DND-41 (cell line): ENCODE results near the gene APMAP.

Experiments used
- ATAC-seq: fragments of 200-7000 bp; cut with Tn5 transposase; 3 replicates; pipeline ENCODE4 v1.9.1; 2021; ENCODE audit warnings: low read depth; ENCODE audit not compliant: insufficient read depth
- DNase-seq: peaks from one replicate; pipeline ENCODE4 v3.0.0-alpha.2; 2020
- H2AFZ ChIP-seq: 2 replicates; pipeline ENCODE4 v1.6.0; 2012; ENCODE audit warnings: low read depth, low read length
- H3K27ac ChIP-seq: 2 replicates; pipeline ENCODE4 v1.5.1; 2012; ENCODE audit warnings: low read length, inconsistent platforms
- H3K27me3 ChIP-seq: fragments of 200-600 bp; sonication (generic); 2 replicates; pipeline ENCODE4 v1.6.0; 2012; ENCODE audit warnings: low read length, mild to moderate bottlenecking, inconsistent platforms; ENCODE audit not compliant: insufficient read depth, poor library complexity
- H3K36me3 ChIP-seq: 2 replicates; pipeline ENCODE4 v1.5.1; 2012; ENCODE audit warnings: low read length, inconsistent platforms; ENCODE audit not compliant: insufficient read depth
- H3K4me1 ChIP-seq: 2 replicates; pipeline ENCODE4 v1.5.1; 2012; ENCODE audit warnings: mild to moderate bottlenecking, low read length; ENCODE audit not compliant: insufficient read depth
- H3K4me2 ChIP-seq: 2 replicates; pipeline ENCODE4 v1.6.0; 2012; ENCODE audit warnings: mild to moderate bottlenecking, moderate library complexity, low read length, inconsistent platforms; ENCODE audit not compliant: insufficient read depth
- H3K4me3 ChIP-seq, 2 experiments: fragments of 200-600 bp in 1 of 2; shearing (Covaris generic) in 1 of 2; 2 replicates each; pipeline ENCODE4 v1.5.1; 2012 to 2016; ENCODE audit warnings: inconsistent platforms in 2 of 2, low read length in 2 of 2, mild to moderate bottlenecking in 2 of 2, low read depth in 1 of 2, moderate library complexity in 1 of 2
- H3K79me2 ChIP-seq: 2 replicates; pipeline ENCODE4 v1.6.0; 2012; ENCODE audit warnings: low read length, inconsistent platforms; ENCODE audit not compliant: insufficient read depth
- H3K9ac ChIP-seq: 2 replicates; pipeline ENCODE4 v1.6.0; 2012; ENCODE audit warnings: low read depth, mild to moderate bottlenecking, inconsistent platforms, low read length, moderate library complexity
- H3K9me3 ChIP-seq: 2 replicates; pipeline ENCODE4 v1.5.1; 2012; ENCODE audit warnings: low read length, moderate library complexity, mild to moderate bottlenecking, inconsistent platforms; ENCODE audit not compliant: insufficient read depth, severe bottlenecking
- H4K20me1 ChIP-seq: 2 replicates; pipeline ENCODE4 v1.6.0; 2012; ENCODE audit warnings: low read length; ENCODE audit not compliant: insufficient read depth
- CTCF ChIP-seq: IDR thresholded peaks from 2 replicates; pipeline ENCODE4 v1.5.1; 2012; ENCODE audit warnings: borderline replicate concordance, low read length, moderate library complexity, mild to moderate bottlenecking; ENCODE audit not compliant: poor library complexity, severe bottlenecking; ENCODE audit errors: extremely low read depth
- EZH2 ChIP-seq: IDR thresholded peaks from 3 replicates; pipeline ENCODE4 v1.6.1; 2012; ENCODE audit warnings: borderline replicate concordance, low read depth, mild to moderate bottlenecking, moderate library complexity, low read length, inconsistent platforms; ENCODE audit not compliant: severe bottlenecking

Gene APMAP

DNA sequence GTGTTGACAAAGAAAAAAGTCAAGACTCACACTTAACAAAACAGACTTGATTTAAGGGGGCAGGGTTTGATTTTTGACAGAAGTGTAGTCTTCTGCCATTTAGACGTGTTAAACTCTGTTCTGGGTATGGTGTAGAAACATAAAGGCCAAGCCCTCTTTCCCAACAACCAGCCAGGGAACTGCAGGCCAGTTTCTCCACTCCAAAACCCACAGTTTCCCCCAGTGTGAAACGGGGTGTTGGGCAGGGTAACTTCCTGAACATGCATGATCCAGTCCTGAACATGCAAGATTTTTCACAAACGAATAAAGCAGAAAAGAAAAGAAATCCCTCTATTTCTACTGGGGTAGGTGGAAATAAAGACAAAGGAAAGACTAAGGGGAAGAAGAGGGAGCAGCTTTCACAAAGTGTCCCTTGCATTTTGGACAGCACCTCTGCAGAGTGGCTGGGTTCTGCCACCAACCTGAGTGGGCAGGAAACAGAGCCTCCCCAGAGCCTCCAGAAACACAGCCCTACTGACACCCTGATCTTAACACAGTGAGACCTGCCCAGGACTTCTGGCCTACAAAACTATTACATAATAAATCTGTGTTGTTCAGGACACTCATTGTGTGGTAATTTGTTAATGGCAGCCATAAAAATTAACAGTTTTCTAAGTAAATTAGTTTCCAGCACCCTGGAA lies 7.5 kb downstream of the APMAP start:
- peaks cover 49% of the 10 kb centered on the region for H3K36me3 ChIP-seq
- DNase-seq: peak; percentile 1
- no peak overlapping the region for H3K9ac ChIP-seq
- H3K27ac ChIP-seq: no peak overlapping the region
- 0 out of 3 replicates have a peak, but pooled peaks have one; percentile 40 for ATAC-seq
- peaks cover 7% of the 10 kb centered on the region for H3K9me3 ChIP-seq
- peaks cover 26% of the 10 kb centered on the region for H3K4me1 ChIP-seq
- TF ChIP-seq CTCF (no peak), EZH2 (no peak)
- H3K4me3 ChIP-seq: no peak overlapping the region
- H2AFZ ChIP-seq: no peak overlapping the region
- peaks cover 96% of the 10 kb centered on the region for H3K79me2 ChIP-seq
- H3K27me3 ChIP-seq: no peaks in the 10 kb centered on the region
- H4K20me1 ChIP-seq: peaks cover 23% of the 10 kb centered on the region; the same call in 1 of the 2 replicates
- H3K4me2 ChIP-seq: no peak overlapping the region

GRCh38 chr20:24983896-24984295 lies 8.7 kb downstream of the APMAP start:
- Histone ChIP-seq H3K4me3 (no peak overlapping the region), H3K79me2 (peaks cover 95% of the 10 kb centered on the region), H3K27ac (no peak overlapping the region), H3K4me2 (no peak overlapping the region), H3K9me3 (peaks cover 7% of the 10 kb centered on the region), H3K9ac (no peak overlapping the region), H3K27me3 (no peaks in the 10 kb centered on the region), H3K36me3 (peaks cover 56% of the 10 kb centered on the region), H4K20me1 (peaks cover 25% of the 10 kb centered on the region; the same call in 1 of the 2 replicates), H2AFZ (no peak overlapping the region), H3K4me1 (peaks cover 16% of the 10 kb centered on the region)
- TF ChIP-seq EZH2: no peak
- DNase-seq (no peak), ATAC-seq (no peak)

- no peak for ATAC-seq
- no peak overlapping the region for H3K27ac ChIP-seq
- peaks cover 76% of the 10 kb centered on the region for H3K36me3 ChIP-seq
- H2AFZ ChIP-seq: no peak overlapping the region
- no peaks in the 10 kb centered on the region for H3K27me3 ChIP-seq
- TF ChIP-seq CTCF: no peak
- TF ChIP-seq EZH2: no peak
- DNase-seq: peak; percentile 2
- H3K4me2 ChIP-seq: no peak overlapping the region
- peaks cover 23% of the 10 kb centered on the region; the same call in 1 of the 2 replicates for H4K20me1 ChIP-seq
- H3K4me1 ChIP-seq: peaks cover 14% of the 10 kb centered on the region
- H3K9ac ChIP-seq: no peak overlapping the region
- no peak overlapping the region for H3K4me3 ChIP-seq
- peaks cover 84% of the 10 kb centered on the region for H3K79me2 ChIP-seq
- H3K9me3 ChIP-seq: peaks cover 7% of the 10 kb centered on the region
These were observed 10.8 kb downstream of the APMAP start for GRCh38 chr20:24981790-24982189.

GRCh38 chr20:24981282-24981681 lies 11.3 kb downstream of the APMAP start:
- H3K4me1 ChIP-seq: peaks cover 10% of the 10 kb centered on the region
- no peak overlapping the region for H3K4me2 ChIP-seq
- peaks cover 84% of the 10 kb centered on the region for H3K79me2 ChIP-seq
- DNase-seq: peak; percentile 3
- no peaks in the 10 kb centered on the region for H3K27me3 ChIP-seq
- no peak overlapping the region for H2AFZ ChIP-seq
- H3K9ac ChIP-seq: no peak overlapping the region
- ATAC-seq: no peak
- peaks cover 18% of the 10 kb centered on the region; the same call in 1 of the 2 replicates for H4K20me1 ChIP-seq
- TF ChIP-seq CTCF (no peak), EZH2 (no peak)
- no peak overlapping the region for H3K27ac ChIP-seq
- H3K9me3 ChIP-seq: peaks cover 7% of the 10 kb centered on the region
- H3K4me3 ChIP-seq: no peak overlapping the region
- H3K36me3 ChIP-seq: peaks cover 81% of the 10 kb centered on the region
